Measurements from ENCODE around the gene GRAP2.
A peak's percentile ranks its signal among the peaks of the same experiment; 100 is the strongest.
"Not testable (repeated sequence)": the region's sequence is repeated elsewhere in the genome, so short reads cannot be mapped to it uniquely, and the experiment has no call there.

GRAP2 gene

DNA sequence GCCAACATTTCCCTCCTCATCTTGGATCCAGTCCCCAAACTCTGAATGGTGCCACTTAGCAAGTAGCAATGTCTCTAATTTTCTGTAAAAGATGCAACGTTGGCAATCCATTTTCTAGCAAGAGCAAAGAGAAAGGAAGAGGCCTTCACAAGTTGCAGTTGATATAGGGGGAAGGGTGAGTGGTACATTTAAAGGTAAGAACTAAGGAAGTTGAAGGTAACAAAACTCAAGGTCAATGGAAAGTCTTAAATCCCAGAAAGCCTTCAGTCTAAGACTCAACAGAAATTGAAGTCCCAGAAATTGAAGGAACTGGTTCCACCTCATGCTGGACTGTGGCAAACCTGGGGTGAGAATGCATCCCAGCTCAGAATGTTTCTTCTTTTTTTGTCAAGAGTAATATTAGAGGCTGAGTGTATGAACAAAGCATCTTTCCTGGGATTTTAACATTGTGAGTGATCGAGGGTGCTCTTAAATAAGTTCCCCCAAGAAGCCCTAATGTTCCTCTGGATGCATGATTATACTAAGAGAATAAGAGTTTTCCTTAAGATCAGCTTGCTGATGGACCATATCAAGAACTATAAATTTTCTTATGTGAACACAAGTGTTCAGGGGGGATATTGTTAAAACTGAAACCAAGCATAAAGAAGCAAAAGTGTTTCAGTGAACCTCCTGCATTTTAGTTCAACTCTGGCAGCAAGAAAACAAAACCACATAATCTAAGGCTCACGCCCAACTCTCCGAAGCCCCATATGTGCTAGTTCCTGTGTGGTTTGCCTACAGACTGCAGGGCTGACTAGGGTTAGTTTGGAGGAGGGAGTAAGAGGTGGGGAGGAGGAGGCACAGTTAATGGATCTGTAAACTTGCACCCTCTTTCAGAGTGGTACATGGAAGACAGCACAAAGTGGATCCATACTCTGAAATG lies at the start of gene GRAP2:
GRAP2 (plus strand) TSS at position 779 of the 922 bp plus-strand sequence. CDS start 46,023 bp downstream, outside the sequence.
- ATAC-seq, result peak; percentile 96

DNA sequence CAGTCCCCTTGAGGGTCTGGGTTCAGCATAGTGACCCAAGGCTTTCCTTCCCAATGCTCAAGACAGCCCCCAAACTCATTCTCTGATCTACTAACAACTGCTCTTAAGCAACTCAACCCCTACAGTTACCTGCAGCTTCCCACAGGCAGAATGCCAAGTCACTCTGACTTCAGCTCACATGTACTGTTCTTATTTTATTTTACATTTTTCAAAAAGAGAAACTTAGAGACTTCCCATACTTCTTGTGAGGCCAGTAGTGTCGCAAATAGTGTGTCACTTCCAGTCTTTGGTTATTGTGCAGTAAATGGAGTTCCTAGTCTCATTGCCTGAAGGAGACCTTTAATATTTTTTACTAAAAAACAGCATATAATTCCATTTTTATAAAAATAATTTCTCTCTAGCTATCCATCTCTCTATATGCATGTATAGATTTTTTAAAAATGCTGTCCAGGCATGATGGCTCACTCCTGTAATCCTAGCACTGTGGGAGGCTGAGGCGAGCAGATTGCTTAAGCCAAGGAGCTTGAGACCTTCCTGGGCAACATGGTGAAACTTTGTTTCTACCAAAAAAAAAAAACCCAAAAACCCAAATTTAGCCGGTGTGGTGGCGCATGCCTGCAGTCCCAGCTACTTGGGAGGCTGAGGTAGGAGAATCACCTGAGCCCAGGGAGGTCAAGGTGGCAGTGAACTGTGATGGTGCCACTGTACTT lies 49.1 kb upstream of the GRAP2 start:
- ATAC-seq (no peak), DNase-seq (no peak)

More for the DNA sequence above, at the start of gene GRAP2:
- peak; percentile 61 for DNase-seq

DNA sequence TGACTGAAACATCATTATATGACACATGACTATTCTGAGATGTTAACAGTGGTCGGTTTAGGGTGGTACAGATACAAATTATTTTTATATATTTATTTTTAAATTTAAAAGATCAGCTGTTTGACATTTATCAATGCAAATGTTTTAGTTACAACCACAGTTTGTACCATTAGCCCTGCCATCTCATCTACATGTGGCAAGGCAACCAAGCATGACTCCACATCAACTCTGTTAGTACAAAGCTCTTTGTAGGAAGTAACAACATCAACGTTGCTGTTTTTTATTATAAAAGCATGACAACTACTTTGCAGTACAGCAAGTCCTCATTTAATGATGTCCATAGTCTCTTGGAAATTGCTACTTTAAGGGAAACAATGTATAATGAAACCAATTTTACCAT lies 48.1 kb upstream of the GRAP2 start:
- ATAC-seq (no peak), DNase-seq (no peak)

DNA sequence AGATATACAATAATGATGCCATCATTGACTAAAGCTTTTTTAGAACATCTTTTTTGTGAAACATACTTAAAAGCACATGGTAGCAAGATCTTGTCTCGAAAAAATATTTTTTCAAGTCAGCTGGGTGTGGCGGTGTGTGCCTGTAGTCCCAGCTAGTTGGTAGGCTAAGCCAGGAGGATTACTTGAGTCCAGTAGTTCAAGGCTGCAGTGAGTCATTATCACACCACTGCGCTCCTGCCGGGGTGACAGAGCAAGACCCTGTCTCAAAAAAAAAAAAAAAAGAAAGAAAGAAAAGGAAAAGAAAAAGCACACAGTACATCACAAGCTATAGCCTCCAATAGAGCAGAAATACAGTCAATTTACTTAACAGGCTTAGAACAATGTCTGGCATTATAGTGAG lies 44.3 kb upstream of the GRAP2 start:
- ATAC-seq (no peak), DNase-seq (no peak)

DNA sequence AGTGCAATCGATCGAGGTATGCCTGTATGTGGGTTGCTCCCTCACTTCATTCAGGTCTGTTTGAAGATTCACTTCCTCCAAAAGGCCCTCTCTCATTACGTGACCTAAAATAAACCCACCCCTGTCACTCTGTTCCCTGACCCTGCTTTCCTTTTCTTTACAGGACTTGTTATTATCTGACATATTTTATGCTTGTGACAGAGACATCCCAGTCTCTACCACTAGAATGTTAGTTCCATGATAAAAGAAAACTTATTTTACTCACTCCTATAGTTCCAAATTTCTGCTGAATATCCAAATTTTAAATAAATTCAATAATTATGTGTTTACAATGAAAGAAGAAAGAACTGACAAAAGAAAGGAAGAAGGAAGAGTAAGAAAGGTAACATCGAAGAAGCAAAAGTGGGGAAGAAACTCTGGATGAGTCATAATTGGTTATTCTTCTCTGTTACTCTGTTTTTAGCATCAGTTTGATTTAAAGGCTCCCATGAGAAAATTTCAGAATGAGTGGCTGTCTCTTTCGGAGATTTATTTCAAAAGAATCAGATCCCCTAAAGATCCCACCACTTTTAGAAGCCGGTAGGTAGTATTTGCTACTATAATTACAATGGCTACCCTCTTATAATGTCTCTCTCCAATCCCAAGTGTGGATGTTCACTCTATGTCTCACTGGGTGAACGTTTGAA lies 40.8 kb upstream of the GRAP2 start:
- DNase-seq, result no peak
- no peak for ATAC-seq

DNA sequence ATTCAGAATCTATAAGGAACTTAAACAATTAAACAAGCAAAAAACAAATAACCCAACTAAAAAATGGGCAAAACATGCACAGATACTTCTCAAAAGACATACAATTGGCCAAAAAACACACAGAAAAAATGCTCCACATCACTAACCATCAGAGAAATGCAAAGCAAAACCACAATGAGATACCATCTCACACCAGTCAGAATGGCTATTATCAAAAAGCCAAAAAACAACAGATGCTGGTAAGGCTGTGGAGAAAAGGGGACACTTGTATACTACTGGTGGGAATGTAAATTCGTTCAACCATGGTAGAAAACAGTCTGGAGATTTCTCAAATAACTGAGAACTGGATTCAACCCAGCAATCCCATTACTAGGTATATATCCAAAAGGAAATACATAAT lies 32.1 kb upstream of the GRAP2 start:
- DNase-seq (no peak), ATAC-seq (no peak)

DNA sequence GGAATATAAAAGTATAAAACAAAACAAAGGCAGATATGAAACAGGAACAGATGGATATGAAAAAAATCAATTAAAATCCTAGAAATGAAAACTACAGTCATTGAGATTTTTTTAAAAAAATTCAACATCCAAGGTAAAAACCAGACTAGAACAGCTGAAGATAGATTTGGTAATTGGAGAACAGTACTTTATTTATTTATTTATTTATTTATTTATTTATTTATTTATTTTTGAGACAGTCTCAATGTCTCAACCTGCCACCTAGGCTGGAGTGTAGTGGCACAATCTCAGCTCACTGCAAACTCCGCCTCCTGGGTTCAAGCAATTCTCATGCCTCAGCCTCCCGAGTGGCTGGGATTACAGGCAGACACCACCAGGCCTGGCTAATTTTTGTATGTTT lies 31.1 kb upstream of the GRAP2 start:
- DNase-seq, ATAC-seq: not testable (repeated sequence)

DNA sequence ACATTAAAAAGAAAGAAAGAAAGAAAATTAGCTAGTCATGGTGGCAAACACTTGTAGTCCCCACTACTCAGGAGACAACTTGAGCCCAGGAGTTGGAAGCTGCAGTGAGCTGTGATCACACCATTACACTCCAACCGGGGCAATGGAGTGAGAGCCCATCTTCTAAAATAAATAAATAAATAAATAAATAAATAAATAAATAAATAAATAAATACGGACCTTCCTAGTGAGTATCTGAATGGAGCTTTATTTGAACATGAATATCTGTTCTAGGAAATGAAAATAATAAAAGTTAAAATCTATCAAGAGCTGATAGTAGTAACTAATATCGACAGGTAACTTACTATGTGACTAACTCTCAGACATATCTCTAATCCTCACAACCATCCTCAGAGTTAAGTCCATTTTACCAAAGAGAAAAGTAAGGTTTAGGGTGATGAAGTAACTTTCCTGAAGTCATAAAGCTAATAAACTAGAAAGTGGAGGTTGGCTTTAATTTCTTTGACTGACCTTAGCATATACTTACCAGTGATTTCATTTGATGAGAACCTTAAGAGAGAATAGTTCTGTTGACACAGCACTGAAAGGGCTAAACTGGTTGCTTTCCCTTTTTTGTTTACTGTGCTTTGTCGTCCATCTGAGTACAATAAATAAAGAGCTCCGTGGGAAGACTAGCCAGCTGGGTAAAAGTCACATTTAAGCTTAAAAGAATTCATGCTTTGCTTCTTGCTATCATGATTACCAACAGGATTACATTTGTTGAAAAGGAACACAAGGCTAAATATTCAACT lies 29.7 kb upstream of the GRAP2 start:
- no peak for DNase-seq
- ATAC-seq, result no peak

DNA sequence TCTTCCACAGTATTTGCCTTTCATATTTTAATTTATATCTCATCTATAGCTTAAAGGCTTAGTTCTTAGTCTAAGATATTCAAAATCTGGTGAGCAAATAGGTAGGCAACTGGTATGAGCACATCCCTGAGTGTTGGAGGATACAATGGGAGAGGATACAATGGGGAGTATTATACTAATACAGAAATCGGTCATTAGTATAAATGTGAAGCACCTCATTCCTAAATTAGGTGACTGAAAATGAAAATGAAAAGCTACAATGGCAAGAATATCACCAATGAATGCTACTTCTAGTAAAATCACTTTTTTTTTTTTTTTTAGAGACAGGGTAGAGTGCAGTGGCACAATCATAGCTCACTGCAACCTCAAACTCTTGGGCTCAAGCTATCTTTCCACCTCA lies 28.3 kb upstream of the GRAP2 start:
- no peak for DNase-seq
- no peak for ATAC-seq

DNA sequence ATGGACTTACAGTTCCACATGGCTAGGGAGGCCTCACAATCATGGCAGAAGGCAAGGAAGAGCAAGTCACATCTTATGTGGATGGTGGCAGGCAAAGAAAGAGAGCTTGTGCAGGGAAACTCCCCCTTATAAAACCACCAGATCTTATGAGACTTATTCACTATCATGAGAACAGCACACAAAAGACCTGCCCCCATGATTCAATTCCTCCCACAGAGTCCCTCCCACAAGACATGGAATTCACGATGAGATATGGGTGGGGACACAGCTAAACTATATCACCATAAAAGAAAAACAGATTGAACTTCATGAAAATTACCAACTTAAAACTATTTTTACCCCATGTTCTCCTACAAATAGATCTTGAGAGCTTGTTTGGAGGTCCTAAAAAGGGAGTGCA lies 26.9 kb upstream of the GRAP2 start:
- DNase-seq (no peak), ATAC-seq (peak; percentile 68)

DNA sequence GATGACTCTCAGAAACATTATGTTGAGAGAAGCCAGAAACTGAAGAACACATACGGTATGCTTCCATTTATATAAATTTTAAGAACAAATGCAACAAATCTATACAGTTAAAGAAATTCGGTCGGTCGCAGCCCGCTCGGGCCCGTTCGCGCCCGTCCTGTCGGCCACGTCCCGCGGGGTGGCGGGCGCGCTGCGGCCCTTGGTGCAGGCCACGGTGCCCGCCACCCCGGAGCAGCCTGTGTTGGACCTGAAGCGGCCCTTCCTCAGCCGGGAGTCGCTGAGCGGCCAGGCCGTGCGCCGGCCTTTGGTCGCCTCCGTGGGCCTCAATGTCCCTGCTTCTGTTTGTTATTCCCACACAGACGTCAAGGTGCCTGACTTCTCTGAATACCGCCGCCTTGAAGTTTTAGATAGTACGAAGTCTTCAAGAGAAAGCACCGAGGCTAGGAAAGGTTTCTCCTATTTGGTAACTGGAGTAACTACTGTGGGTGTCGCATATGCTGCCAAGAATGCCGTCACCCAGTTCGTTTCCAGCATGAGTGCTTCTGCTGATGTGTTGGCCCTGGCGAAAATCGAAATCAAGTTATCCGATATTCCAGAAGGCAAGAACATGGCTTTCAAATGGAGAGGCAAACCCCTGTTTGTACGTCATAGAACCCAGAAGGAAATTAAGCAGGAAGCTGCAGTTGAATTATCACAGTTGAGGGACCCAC lies 25.6 kb upstream of the GRAP2 start:
- DNase-seq, ATAC-seq: not testable (repeated sequence)

DNA sequence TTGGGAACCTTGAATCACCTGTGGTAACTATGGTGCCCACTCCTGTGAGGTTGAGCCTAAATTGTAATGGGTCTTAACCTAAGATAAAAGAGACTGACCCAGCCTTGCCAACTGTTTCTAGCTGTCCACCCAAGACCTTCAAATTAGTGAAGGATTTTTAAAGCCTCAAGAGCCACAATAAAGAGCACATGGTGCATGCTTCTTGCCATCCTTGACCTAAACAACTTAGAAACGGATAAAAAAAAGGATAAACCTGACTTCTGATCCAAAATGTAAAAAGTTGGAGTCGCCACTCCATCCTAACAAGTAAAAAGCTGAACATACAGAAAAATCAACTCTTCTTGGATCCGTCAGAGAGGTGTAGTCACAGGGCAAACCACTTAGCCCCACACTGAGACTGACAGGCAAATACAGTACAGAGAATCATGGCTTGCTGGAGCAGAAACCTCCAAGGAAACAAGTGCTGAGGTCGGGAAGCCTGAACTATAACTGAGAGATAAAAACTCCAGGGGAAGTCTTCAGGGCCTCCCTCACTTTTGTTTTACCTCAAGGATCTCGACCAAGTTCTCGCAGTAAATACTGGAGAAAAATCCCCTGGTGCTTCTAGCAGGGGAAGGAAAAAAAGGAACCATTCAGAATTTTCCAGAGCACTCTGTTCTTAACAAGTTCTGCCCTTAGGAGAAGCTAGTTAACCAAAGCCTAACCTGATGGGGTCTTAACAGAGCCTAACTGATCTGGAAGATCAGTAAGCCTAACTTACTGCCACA lies 23.6 kb upstream of the GRAP2 start:
- ATAC-seq (no peak), DNase-seq (no peak)

DNA sequence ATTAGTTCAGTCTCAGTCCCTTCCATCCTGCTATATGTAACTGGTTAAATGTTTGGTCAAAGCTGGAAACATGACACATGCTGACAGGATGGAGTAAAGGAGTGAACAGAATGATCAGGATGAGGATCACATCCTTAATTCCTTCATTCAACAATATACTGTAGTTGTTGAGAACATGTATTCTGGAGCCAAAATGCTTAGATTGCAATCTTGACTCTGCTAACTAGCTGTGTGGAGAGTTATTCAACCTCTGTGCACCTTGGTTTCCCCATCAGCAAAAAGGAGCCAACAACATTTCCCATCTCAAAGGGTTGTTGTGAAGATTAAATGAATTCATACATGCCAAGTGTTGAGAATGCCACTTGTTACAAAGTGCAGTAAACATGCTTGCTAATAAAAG lies 20.2 kb upstream of the GRAP2 start:
- DNase-seq, result no peak
- ATAC-seq, result no peak

DNA sequence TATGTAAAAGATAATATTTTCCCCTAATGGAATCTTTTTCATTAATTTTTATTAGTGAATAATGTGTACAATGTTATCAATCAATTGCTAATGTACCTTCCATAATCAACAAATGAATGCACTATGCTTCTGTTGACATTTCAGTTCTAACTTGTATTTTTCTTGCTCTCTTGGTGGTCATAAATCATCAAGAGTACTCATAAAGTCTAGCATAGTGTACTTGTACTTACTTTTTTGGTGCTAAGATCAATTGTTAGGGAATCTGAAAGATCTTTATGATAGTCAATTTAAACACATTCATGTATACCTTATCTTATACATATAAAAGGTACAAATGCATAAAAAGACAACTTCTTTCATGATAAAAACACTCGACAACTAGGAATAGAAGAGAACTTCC lies 17.8 kb upstream of the GRAP2 start:
- no peak for ATAC-seq
- no peak for DNase-seq

DNA sequence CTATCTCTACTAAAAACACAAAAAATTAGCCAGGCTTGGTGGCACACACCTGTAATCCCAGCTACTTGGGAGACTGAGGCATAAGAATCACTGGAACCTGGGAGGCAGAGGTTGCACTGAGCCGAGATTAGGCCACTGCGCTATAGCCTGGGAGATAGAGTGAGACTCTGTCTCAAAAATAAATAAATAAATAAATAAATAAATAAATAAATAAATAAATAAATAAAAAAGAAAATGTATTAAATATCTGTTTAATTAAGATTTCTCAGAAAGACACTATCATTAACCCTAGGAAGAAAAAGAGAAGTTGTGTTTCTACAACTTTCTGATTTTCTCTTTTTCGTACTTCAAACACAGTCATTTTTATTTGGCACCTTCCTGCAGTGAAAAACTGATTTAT lies 11.0 kb upstream of the GRAP2 start:
- not testable (repeated sequence) for ATAC-seq, DNase-seq

DNA sequence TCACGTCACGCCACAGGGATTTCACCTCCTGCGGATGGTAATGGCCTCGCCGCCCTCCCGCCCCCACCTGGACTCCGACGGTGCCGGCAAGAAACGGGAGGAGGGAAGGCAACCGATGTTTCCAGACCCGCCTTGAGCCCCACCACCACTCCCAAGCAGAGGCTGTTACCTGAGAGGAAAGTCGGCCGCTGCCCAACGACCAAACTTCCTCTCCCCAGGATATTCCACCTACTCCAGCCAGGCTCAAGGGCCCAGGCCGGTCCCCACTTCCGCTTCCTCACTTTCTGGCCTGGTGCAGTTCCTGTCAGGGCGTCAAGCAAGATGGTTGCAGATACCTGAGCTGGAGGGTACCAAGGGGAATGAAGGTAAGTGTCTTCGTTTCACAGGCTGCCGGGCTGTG lies 7.4 kb upstream of the GRAP2 start, which contains the start of gene ENTHD1:
ENTHD1 (minus strand) TSS at position 235 of the 400 bp plus-strand sequence. CDS start 6,012 bp downstream, outside the sequence.
- DNase-seq, result no peak
- no peak for ATAC-seq

DNA sequence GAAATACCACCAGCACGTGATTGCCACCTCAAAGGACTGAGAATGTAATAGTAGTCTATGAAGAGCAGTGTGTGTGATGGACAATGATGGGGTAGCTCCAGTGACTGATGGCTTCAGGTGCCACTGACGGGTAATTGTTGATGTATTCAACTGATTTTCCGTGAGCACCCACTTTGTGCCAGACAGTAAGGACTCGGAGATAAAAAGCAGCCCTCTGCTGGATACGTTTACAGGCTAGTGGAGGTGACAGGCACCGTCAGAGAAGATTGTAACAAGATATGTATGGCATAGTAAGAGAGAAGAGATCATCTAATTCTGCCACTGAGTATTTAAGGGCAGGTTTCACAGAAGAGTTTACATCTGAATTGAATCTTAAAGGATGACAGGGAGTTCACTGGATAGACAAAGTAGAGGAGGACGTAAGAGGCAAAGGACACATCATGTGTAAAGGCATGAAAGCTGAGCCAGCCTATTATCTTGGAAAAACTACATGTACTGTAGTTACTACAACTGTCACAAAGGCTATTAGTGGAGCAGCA lies 6.3 kb upstream of the GRAP2 start:
- ATAC-seq (no peak), DNase-seq (no peak)

DNA sequence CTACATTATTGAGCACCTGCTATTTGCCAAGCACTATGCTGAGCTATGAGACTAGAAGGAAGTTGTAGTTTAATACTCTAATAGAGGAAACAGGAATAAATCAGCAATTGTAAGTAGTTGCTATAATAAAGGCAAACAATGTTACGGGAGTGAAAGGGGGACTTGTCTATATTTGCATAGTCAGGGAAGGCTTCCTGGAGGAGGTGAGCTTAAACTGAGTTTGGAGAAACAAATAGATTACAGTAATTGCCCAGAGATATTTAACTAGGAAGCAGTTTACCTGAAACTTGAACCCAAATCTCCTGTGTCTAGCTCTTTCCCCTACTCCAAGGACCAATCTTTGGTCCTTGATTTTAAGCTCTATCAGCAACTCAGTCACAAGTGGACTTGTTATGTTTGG lies 5.2 kb upstream of the GRAP2 start:
- ATAC-seq (no peak), DNase-seq (no peak)

DNA sequence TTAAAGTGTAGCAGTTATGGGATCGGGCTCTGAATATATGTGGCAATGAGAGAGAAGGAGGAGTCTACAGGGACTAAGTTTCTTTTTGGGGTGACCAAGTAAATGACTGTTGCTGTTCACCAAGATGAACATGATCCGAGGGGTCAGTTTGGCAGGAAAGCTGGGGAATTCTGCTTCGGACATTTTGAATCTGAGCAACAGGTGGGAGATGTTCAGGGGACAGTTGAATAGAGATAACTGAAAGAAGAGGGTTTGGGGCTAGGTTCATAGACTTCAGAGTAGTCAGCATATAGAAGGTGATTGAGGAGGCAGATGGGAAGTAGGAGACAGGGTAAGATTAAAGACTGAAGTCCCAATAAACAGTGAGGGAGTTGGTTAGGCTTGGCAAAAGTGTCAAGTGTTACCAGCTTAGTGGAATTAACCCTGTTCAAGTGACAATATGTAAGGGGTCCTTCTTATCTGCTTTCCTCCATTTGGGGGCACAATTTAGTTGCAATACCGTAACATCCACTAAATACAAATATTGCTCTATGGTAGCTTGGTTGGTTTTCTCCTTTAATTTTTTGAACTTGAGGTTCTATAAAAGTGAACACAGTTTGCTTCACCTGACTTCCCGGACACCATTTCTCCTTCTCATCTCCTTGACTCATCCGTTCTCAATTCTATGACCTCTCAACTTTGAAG lies 4.4 kb upstream of the GRAP2 start:
- ATAC-seq, result no peak

More for the DNA sequence above, 4.4 kb upstream of the GRAP2 start:
- DNase-seq, result no peak

Data from stimulated activated naive CD8-positive, alpha-beta T cell treated with anti-CD3 and anti-CD28 coated beads, Interleukin-15, Interleukin-2, amounts not matched to agents 100 U/mL and 50 U/mL, for 24 hours (primary cell).